SK-N-SH treated with all-trans-retinoic acid at 6 μM for 48 hours (cell line): ENCODE measurements around the gene NUP54.

Experiments used
- ATAC-seq: fragments of 200-7000 bp; cut with Tn5 transposase; 3 replicates; pipeline ENCODE4 v1.9.1; 2020; ENCODE audit warnings: mild to moderate bottlenecking, moderate library complexity
- ARNTL ChIP-seq: fragments of 450-650 bp; formaldehyde crosslinking; IDR thresholded peaks from 2 replicates; pipeline ENCODE4 v1.5.0; 2020; ENCODE audit warnings: low read depth, mild to moderate bottlenecking, moderate library complexity, borderline replicate concordance
- BACH2 ChIP-seq: fragments of 250-450 bp; sonication (Bioruptor Pico); IDR thresholded peaks from 2 replicates; pipeline ENCODE4 v1.9.0; 2021; ENCODE audit warnings: mild to moderate bottlenecking, borderline replicate concordance
- CSDC2 ChIP-seq: fragments of 250-450 bp; sonication (Bioruptor Pico); IDR thresholded peaks from 2 replicates; pipeline ENCODE4 v1.5.0; 2020; ENCODE audit warnings: mild to moderate bottlenecking, moderate library complexity
- CSRNP3 ChIP-seq: fragments of 250-450 bp; sonication (Bioruptor Pico); IDR thresholded peaks from 2 replicates; pipeline ENCODE4 v1.5.1; 2021; ENCODE audit warnings: mild to moderate bottlenecking, moderate library complexity
- ESRRG ChIP-seq: fragments of 250-450 bp; sonication (Bioruptor Pico); IDR thresholded peaks from 2 replicates; pipeline ENCODE4 v1.6.1; 2021; ENCODE audit warnings: mild to moderate bottlenecking
- ISL1 ChIP-seq: fragments of 250-450 bp; sonication (Bioruptor Pico); IDR thresholded peaks from 2 replicates; pipeline ENCODE4 v2.1.2; 2022; ENCODE audit warnings: mild to moderate bottlenecking, moderate library complexity
- OSR1 ChIP-seq: fragments of 250-450 bp; sonication (Bioruptor Pico); IDR thresholded peaks from 2 replicates; pipeline ENCODE4 v1.8.0; 2022; ENCODE audit warnings: moderate library complexity, mild to moderate bottlenecking, inconsistent platforms
- PPARA ChIP-seq: fragments of 250-450 bp; sonication (Bioruptor Pico); IDR thresholded peaks from 2 replicates; pipeline ENCODE4 v1.5.0; 2020; ENCODE audit warnings: mild to moderate bottlenecking, borderline replicate concordance
- RARB ChIP-seq: fragments of 250-450 bp; sonication (Bioruptor Pico); IDR thresholded peaks from 2 replicates; pipeline ENCODE4 v1.8.0; 2021; ENCODE audit warnings: mild to moderate bottlenecking, moderate library complexity
- TCF4 ChIP-seq: fragments of 250-450 bp; sonication (Bioruptor Pico); IDR thresholded peaks from 2 replicates; pipeline ENCODE4 v1.8.0; 2021; ENCODE audit warnings: mild to moderate bottlenecking, moderate library complexity, borderline replicate concordance
- TOX ChIP-seq: fragments of 250-450 bp; sonication (Bioruptor Pico); IDR thresholded peaks from 2 replicates; pipeline ENCODE4 v1.8.0; 2021; ENCODE audit warnings: mild to moderate bottlenecking, moderate library complexity, borderline replicate concordance
- ZFP3 ChIP-seq: fragments of 250-450 bp; sonication (Bioruptor Pico); IDR thresholded peaks from 2 replicates; pipeline ENCODE4 v1.5.0; 2020; ENCODE audit warnings: mild to moderate bottlenecking, moderate library complexity
- ZFP30 ChIP-seq: fragments of 450-650 bp; formaldehyde crosslinking; IDR thresholded peaks from 2 replicates; pipeline ENCODE4 v1.5.0; 2022; ENCODE audit warnings: mild to moderate bottlenecking, moderate library complexity
- ZNF565 ChIP-seq: fragments of 450-650 bp; formaldehyde crosslinking; conservative IDR thresholded peaks from 2 replicates; pipeline ENCODE4 v1.5.0; 2020; ENCODE audit warnings: low read depth, mild to moderate bottlenecking, moderate library complexity
- ZNF70 ChIP-seq: fragments of 450-650 bp; formaldehyde crosslinking; IDR thresholded peaks from 2 replicates; pipeline ENCODE4 v1.5.0; 2020; ENCODE audit warnings: mild to moderate bottlenecking, moderate library complexity
- ZNF8 ChIP-seq: fragments of 450-650 bp; formaldehyde crosslinking; IDR thresholded peaks from 2 replicates; pipeline ENCODE4 v1.5.0; 2020; ENCODE audit warnings: mild to moderate bottlenecking, moderate library complexity
- TF ChIP-seq, protein P1 (sequence below): fragments of 250-450 bp; sonication (Bioruptor Pico); IDR thresholded peaks from 2 replicates; pipeline ENCODE4 v1.8.0; 2021; ENCODE audit warnings: low read depth, mild to moderate bottlenecking, moderate library complexity, borderline replicate concordance
- TF ChIP-seq, protein P2 (sequence below): fragments of 250-450 bp; sonication (Bioruptor Pico); IDR thresholded peaks from 2 replicates; pipeline ENCODE4 v1.5.0; 2020; ENCODE audit warnings: mild to moderate bottlenecking, moderate library complexity
- TF ChIP-seq, protein P3 (sequence below): fragments of 250-450 bp; sonication (Bioruptor Pico); IDR thresholded peaks from 2 replicates; pipeline ENCODE4 v1.5.1; 2020; ENCODE audit warnings: low read depth, mild to moderate bottlenecking, moderate library complexity
- TF ChIP-seq, protein P4 (sequence below): fragments of 250-450 bp; sonication (Bioruptor Pico); IDR thresholded peaks from 2 replicates; pipeline ENCODE4 v1.8.0; 2020; ENCODE audit warnings: mild to moderate bottlenecking, moderate library complexity, borderline replicate concordance

NUP54 gene

GRCh38 chr4:76141241-76141640 is 7.0 kb downstream of the NUP54 start:
- TF ChIP-seq ZFP30 (CRISPR knock-in tag), result no peak
- no peak for TF ChIP-seq OSR1 (CRISPR knock-in tag)
- TF ChIP-seq RARB (CRISPR knock-in tag), result no peak
- TF ChIP-seq TCF4 (CRISPR knock-in tag), result no peak
- no peak for TF ChIP-seq BACH2 (CRISPR knock-in tag)
- no peak for TF ChIP-seq ZNF8 (CRISPR knock-in tag)
- TF ChIP-seq, protein P1, sequence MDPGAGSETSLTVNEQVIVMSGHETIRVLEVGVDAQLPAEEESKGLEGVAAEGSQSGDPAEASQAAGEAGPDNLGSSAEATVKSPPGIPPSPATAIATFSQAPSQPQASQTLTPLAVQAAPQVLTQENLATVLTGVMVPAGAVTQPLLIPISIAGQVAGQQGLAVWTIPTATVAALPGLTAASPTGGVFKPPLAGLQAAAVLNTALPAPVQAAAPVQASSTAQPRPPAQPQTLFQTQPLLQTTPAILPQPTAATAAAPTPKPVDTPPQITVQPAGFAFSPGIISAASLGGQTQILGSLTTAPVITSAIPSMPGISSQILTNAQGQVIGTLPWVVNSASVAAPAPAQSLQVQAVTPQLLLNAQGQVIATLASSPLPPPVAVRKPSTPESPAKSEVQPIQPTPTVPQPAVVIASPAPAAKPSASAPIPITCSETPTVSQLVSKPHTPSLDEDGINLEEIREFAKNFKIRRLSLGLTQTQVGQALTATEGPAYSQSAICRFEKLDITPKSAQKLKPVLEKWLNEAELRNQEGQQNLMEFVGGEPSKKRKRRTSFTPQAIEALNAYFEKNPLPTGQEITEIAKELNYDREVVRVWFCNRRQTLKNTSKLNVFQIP (CRISPR knock-in tag), result no peak
- TF ChIP-seq, protein P2, sequence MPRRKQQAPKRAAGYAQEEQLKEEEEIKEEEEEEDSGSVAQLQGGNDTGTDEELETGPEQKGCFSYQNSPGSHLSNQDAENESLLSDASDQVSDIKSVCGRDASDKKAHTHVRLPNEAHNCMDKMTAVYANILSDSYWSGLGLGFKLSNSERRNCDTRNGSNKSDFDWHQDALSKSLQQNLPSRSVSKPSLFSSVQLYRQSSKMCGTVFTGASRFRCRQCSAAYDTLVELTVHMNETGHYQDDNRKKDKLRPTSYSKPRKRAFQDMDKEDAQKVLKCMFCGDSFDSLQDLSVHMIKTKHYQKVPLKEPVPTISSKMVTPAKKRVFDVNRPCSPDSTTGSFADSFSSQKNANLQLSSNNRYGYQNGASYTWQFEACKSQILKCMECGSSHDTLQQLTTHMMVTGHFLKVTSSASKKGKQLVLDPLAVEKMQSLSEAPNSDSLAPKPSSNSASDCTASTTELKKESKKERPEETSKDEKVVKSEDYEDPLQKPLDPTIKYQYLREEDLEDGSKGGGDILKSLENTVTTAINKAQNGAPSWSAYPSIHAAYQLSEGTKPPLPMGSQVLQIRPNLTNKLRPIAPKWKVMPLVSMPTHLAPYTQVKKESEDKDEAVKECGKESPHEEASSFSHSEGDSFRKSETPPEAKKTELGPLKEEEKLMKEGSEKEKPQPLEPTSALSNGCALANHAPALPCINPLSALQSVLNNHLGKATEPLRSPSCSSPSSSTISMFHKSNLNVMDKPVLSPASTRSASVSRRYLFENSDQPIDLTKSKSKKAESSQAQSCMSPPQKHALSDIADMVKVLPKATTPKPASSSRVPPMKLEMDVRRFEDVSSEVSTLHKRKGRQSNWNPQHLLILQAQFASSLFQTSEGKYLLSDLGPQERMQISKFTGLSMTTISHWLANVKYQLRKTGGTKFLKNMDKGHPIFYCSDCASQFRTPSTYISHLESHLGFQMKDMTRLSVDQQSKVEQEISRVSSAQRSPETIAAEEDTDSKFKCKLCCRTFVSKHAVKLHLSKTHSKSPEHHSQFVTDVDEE (CRISPR knock-in tag), result no peak
- TF ChIP-seq, protein P3, sequence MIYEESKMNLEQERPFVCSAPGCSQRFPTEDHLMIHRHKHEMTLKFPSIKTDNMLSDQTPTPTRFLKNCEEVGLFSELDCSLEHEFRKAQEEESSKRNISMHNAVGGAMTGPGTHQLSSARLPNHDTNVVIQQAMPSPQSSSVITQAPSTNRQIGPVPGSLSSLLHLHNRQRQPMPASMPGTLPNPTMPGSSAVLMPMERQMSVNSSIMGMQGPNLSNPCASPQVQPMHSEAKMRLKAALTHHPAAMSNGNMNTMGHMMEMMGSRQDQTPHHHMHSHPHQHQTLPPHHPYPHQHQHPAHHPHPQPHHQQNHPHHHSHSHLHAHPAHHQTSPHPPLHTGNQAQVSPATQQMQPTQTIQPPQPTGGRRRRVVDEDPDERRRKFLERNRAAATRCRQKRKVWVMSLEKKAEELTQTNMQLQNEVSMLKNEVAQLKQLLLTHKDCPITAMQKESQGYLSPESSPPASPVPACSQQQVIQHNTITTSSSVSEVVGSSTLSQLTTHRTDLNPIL, result no peak
- TF ChIP-seq TOX, result no peak
- TF ChIP-seq ZNF565 (CRISPR knock-in tag), result no peak
- TF ChIP-seq PPARA (CRISPR knock-in tag), result no peak
- no peak for TF ChIP-seq ESRRG (CRISPR knock-in tag)
- TF ChIP-seq ARNTL (CRISPR knock-in tag), result no peak

GRCh38 chr4:76127754-76128153 is 20.4 kb downstream of the NUP54 start:
- TF ChIP-seq ISL1 (CRISPR knock-in tag), result no peak
- no peak for TF ChIP-seq ZNF8 (CRISPR knock-in tag)
- TF ChIP-seq CSRNP3 (CRISPR knock-in tag), result no peak
- no peak for TF ChIP-seq TOX
- TF ChIP-seq ZNF70, result no peak
- no peak for TF ChIP-seq RARB (CRISPR knock-in tag)
- TF ChIP-seq ZFP3 (CRISPR knock-in tag), result no peak
- TF ChIP-seq, protein P3, result no peak
- no peak for TF ChIP-seq CSDC2
- TF ChIP-seq, protein P1 (CRISPR knock-in tag), result no peak
- ATAC-seq, result no peak

More at GRCh38 chr4:76141241-76141640, 7.0 kb downstream of the NUP54 start:
- ATAC-seq, result no peak

GRCh38 chr4:76125816-76126215 is 22.4 kb downstream of the NUP54 start:
- no peak for ATAC-seq
- TF ChIP-seq CSRNP3 (CRISPR knock-in tag) (no peak), ZFP30 (CRISPR knock-in tag) (no peak), ISL1 (CRISPR knock-in tag) (no peak), ZNF70 (no peak)
- TF ChIP-seq, protein P4, sequence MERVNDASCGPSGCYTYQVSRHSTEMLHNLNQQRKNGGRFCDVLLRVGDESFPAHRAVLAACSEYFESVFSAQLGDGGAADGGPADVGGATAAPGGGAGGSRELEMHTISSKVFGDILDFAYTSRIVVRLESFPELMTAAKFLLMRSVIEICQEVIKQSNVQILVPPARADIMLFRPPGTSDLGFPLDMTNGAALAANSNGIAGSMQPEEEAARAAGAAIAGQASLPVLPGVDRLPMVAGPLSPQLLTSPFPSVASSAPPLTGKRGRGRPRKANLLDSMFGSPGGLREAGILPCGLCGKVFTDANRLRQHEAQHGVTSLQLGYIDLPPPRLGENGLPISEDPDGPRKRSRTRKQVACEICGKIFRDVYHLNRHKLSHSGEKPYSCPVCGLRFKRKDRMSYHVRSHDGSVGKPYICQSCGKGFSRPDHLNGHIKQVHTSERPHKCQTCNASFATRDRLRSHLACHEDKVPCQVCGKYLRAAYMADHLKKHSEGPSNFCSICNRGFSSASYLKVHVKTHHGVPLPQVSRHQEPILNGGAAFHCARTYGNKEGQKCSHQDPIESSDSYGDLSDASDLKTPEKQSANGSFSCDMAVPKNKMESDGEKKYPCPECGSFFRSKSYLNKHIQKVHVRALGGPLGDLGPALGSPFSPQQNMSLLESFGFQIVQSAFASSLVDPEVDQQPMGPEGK (CRISPR knock-in tag), result no peak
- TF ChIP-seq, protein P2 (CRISPR knock-in tag), result no peak
